HL-60 (cell line): Measurements from ENCODE around the gene DTL.
"Not testable (repeated sequence)": the region's sequence is repeated elsewhere in the genome, so short reads cannot be mapped to it uniquely, and the experiment has no call there.

Experiments
- DNase-seq, 2 experiments: peaks; one replicate each; pipeline ENCODE4 v3.0.0-alpha.2; 2010 to 2020; ENCODE audit warnings: low read depth in 1 of 2, low spot score in 1 of 2
- H3K27ac ChIP-seq: fragments of 250-450 bp; sonication (Bioruptor Pico); replicated peaks from 2 replicates; pipeline ENCODE4 v1.5.1; 2020; ENCODE audit warnings: mild to moderate bottlenecking, moderate library complexity
- H3K27me3 ChIP-seq: fragments of 250-450 bp; sonication (Bioruptor Pico); 2 replicates; pipeline ENCODE4 v1.5.1; 2021; ENCODE audit warnings: mild to moderate bottlenecking, moderate library complexity; ENCODE audit not compliant: insufficient read depth, poor library complexity, severe bottlenecking
- H3K4me3 ChIP-seq: replicated peaks from 2 replicates; pipeline ENCODE4 v1.5.1; 2011; ENCODE audit warnings: mild to moderate bottlenecking, control low read depth, low read length; ENCODE audit not compliant: insufficient read depth
- GABPA ChIP-seq: IDR thresholded peaks from 2 replicates; pipeline ENCODE4 v1.6.1; 2012; ENCODE audit warnings: low read depth
- POLR2AphosphoS5 ChIP-seq: IDR thresholded peaks from 2 replicates; pipeline ENCODE4 v1.6.1; 2012; ENCODE audit warnings: low read depth
- SPI1 ChIP-seq: IDR thresholded peaks from 2 replicates; pipeline ENCODE4 v1.6.1; 2012; ENCODE audit warnings: low read depth, mild to moderate bottlenecking, borderline replicate concordance
- TF ChIP-seq, protein P1 (sequence below): IDR thresholded peaks from one replicate; pipeline ENCODE4 v1.5.1; 2011; ENCODE audit warnings: low read length, control low read depth, inconsistent platforms; ENCODE audit not compliant: insufficient read depth
- TF ChIP-seq, protein P2 (sequence below): IDR thresholded peaks from 2 replicates; pipeline ENCODE4 v1.6.1; 2012; ENCODE audit warnings: low read depth; ENCODE audit not compliant: insufficient replicate concordance

DTL gene

DNA sequence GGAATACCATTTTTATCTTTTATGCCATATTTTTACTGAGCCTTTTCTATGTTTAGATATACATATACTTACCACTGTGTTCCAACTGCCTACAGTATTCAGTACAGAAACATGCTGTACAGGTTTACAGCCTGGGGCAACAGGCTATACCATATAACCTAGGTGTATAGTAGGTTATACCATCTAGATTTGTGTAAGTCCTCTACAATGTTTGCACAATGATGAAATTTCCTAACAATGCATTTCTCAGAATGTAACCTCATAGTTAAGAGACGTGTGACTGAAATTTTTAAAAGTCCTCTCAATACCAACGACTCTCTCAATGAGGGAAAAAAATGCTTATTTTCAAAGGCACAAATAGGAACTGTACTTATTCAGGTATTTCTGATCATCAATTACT is 21.9 kb upstream of the DTL start:
- DNase-seq: no peak
- Histone ChIP-seq H3K27ac (no peak overlapping the region), H3K27me3 (no peaks in the 10 kb centered on the region), H3K4me3 (no peak overlapping the region)
- TF ChIP-seq SPI1 (no peak), POLR2AphosphoS5 (no peak), GABPA (no peak)
- TF ChIP-seq, protein P1, sequence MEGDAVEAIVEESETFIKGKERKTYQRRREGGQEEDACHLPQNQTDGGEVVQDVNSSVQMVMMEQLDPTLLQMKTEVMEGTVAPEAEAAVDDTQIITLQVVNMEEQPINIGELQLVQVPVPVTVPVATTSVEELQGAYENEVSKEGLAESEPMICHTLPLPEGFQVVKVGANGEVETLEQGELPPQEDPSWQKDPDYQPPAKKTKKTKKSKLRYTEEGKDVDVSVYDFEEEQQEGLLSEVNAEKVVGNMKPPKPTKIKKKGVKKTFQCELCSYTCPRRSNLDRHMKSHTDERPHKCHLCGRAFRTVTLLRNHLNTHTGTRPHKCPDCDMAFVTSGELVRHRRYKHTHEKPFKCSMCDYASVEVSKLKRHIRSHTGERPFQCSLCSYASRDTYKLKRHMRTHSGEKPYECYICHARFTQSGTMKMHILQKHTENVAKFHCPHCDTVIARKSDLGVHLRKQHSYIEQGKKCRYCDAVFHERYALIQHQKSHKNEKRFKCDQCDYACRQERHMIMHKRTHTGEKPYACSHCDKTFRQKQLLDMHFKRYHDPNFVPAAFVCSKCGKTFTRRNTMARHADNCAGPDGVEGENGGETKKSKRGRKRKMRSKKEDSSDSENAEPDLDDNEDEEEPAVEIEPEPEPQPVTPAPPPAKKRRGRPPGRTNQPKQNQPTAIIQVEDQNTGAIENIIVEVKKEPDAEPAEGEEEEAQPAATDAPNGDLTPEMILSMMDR: no peak
- TF ChIP-seq, protein P2, sequence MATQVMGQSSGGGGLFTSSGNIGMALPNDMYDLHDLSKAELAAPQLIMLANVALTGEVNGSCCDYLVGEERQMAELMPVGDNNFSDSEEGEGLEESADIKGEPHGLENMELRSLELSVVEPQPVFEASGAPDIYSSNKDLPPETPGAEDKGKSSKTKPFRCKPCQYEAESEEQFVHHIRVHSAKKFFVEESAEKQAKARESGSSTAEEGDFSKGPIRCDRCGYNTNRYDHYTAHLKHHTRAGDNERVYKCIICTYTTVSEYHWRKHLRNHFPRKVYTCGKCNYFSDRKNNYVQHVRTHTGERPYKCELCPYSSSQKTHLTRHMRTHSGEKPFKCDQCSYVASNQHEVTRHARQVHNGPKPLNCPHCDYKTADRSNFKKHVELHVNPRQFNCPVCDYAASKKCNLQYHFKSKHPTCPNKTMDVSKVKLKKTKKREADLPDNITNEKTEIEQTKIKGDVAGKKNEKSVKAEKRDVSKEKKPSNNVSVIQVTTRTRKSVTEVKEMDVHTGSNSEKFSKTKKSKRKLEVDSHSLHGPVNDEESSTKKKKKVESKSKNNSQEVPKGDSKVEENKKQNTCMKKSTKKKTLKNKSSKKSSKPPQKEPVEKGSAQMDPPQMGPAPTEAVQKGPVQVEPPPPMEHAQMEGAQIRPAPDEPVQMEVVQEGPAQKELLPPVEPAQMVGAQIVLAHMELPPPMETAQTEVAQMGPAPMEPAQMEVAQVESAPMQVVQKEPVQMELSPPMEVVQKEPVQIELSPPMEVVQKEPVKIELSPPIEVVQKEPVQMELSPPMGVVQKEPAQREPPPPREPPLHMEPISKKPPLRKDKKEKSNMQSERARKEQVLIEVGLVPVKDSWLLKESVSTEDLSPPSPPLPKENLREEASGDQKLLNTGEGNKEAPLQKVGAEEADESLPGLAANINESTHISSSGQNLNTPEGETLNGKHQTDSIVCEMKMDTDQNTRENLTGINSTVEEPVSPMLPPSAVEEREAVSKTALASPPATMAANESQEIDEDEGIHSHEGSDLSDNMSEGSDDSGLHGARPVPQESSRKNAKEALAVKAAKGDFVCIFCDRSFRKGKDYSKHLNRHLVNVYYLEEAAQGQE: no peak

DNA sequence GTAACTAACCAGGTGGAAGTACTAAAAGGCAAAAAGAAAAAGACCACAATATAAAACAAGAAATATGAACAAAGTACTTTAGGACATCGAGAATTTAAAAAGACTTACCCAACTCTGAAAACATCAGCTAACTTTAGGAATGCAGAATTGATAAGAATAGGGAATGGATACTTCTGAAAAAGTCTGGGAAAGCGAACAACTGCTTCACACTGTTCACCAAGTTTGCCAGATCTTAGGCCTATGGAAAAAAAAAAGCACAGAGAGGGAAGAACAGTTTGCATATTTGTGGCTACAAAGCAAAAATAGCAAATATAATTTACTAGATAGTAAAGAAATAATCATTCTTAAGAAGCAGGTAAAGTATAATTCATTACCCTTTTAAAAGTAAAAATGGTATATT is 14.6 kb upstream of the DTL start:
- TF ChIP-seq, protein P2: no peak
- no peak for TF ChIP-seq POLR2AphosphoS5
- TF ChIP-seq SPI1: no peak
- no peak for TF ChIP-seq GABPA
- TF ChIP-seq, protein P1: no peak
- Histone ChIP-seq H3K27me3 (no peaks in the 10 kb centered on the region), H3K27ac (no peak overlapping the region), H3K4me3 (no peak overlapping the region)
- DNase-seq: no peak

DNA sequence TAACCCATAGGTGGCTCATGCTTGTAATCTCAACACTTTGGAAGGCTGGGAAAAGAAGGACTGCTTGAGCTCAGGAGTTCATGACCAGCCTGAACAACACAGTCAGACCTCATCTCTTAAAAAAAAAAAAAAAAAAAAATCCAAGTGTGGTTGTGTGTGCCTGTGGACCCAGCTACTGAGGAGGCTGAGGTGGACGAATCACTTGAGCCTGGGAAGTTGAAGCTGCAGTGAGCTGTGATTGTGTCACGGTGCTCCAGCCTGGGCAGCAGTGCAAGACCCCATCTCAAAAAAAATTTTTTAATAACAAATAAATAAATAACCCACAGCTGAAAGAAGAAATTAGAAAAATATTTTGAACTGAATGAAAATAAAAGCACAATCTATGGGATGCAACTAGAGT is 14.0 kb upstream of the DTL start:
- H3K27me3 ChIP-seq: no peaks in the 10 kb centered on the region
- no peak for TF ChIP-seq SPI1
- H3K27ac ChIP-seq: no peak overlapping the region
- no peak overlapping the region for H3K4me3 ChIP-seq
- no peak for DNase-seq

DNA sequence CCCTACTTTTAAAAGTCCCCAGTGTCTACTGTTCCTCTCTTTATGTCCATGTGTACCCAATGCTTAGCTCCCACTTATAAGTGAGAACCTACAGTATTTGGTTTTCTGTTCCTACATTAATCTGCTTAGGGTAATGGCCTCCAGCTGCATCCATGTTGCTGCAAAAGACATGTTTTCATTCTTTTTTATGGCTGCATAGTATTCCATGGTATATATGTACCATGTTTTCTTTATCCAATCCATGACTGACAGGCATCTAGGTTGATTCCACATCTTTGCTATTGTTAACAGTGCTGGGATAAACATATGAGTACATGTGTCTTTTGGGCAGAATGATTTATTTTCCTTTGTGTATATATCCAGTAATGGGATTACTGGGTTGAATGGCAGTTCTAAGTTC is 12.6 kb upstream of the DTL start:
- not testable (repeated sequence) for H3K27me3 ChIP-seq, DNase-seq, H3K4me3 ChIP-seq, H3K27ac ChIP-seq

DNA sequence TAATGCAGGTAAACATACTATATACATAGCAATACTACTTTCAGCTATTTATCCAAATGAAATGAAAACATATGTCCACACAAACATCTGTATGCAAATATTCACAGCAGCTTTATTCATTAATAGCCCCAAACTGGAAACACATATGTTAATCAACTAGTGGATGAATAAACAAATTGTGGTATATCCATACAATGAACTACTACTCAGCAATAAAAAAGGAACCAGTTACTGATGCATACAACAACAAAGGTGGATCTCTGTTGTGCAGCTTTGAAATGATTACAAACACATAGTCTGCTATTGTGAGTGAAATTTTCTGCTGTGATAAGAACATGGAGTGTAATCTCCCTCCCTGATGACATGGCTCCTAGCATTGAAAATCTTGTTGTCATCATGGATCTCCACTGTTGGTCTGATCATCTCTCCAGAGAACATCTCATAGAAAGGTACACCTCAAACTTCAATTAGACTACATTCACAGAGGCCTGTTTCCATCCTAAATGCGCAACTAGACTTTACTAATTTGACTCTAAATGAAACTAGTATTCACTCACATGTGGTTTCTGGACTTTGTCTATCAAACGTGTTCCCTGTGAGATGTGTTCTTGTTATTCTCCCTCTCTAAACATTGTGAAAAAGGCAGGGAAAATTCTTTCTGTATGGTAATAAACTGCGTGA is 10.9 kb upstream of the DTL start:
- TF ChIP-seq GABPA: no peak
- TF ChIP-seq, protein P2: no peak
- TF ChIP-seq SPI1: no peak
- TF ChIP-seq, protein P1: no peak
- no peak for TF ChIP-seq POLR2AphosphoS5

DNA sequence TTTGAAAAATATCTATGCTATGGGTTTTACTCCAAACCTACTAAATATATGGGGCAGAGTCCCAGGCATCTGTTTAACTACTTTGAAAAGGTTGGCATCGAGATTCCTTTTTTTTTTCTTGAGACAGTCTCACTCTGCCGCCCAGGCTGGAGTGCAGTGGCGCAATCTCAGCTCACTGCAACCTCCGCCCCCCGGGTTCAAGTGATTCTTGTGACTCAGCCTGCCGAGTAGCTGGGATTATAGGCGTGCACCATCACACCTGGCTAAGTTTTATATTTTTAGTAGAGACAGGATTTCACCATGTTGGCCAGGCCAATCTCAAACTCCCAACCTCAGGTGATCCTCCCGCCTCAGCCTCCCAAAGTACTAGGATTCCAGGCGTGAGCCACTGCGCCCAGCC is 7.8 kb upstream of the DTL start:
- not testable (repeated sequence) for H3K27ac ChIP-seq, H3K4me3 ChIP-seq, H3K27me3 ChIP-seq, DNase-seq

More for the DNA sequence above, 10.9 kb upstream of the DTL start:
- no peak for DNase-seq
- Histone ChIP-seq H3K27ac (no peak overlapping the region), H3K4me3 (no peak overlapping the region), H3K27me3 (no peaks in the 10 kb centered on the region)
